Loucy (cell line): ENCODE data around the gene HOXA9.

Source experiments
- CTCF ChIP-seq: fragments of 200-600 bp; sonication (generic); conservative IDR thresholded peaks from 2 replicates; pipeline ENCODE4 v1.5.1; 2014; ENCODE audit warnings: mild to moderate bottlenecking, antibody characterized with exemption, low read length
- EZH2phosphoT487 ChIP-seq: fragments of 200-600 bp; IDR thresholded peaks from 2 replicates; pipeline ENCODE4 v1.6.1; 2018; ENCODE audit warnings: antibody characterized with exemption, mild to moderate bottlenecking, moderate library complexity, borderline replicate concordance

GRCh38 chr7:27149842-27150567 lies 15.3 kb downstream of the HOXA9 start:
- 0 out of 2 replicates have a peak, but pooled peaks have one; percentile 7 for TF ChIP-seq CTCF
- TF ChIP-seq EZH2phosphoT487 = no peak
